T-cell (primary cell): Measurements from ENCODE around the gene TMEM132A. TPM values are rescaled to one million over a fixed set of nuclear protein-coding genes. Genes with fewer than 3 reads are reported as not detected.

Source experiments
- ATAC-seq, 4 experiments: fragments of 200-7000 bp in 3 of 4; fragments of 150-1000 bp in 1 of 4; cut with Tn5 transposase; replicated peaks in 1 of 4; 1 replicate in 3 of 4; 2 replicates in 1 of 4; pipeline ENCODE4 v1.10.0; 2021; ENCODE audit warnings: moderate library complexity in 3 of 4, mild to moderate bottlenecking in 2 of 4, moderate number of reproducible peaks in 1 of 4
- CTCF ChIA-PET, 2 donors: fragments of 300-600 bp; sonication (Branson Sonifier 250); formaldehyde crosslinking; loops; one replicate each; lab custom pipeline; 2022; ENCODE audit warnings: antibody characterized with exemption in 2 of 2; lab: Charles Lee
- POLR2A ChIA-PET, 2 donors: fragments of 300-600 bp; sonication (Branson Sonifier 250); formaldehyde crosslinking; loops; one replicate each; lab custom pipeline; 2022; ENCODE audit warnings: antibody characterized with exemption in 2 of 2; lab: Charles Lee
- DNase-seq, 35 experiments: peaks; one replicate each; pipeline versions ENCODE4 v3.0.0 to v3.0.0-alpha.2; 2013 to 2023
- H3K27ac ChIP-seq: one replicate; pipeline ENCODE4 v1.5.1; 2013; ENCODE audit warnings: low read length
- H3K27me3 ChIP-seq, 2 experiments: replicated peaks in 1 of 2; 1 replicate in 1 of 2; 2 replicates in 1 of 2; pipeline versions ENCODE4 v1.6.1 to v1.7.0; 2013; ENCODE audit warnings: low read length in 1 of 2, mixed read lengths in 1 of 2; ENCODE audit not compliant: control insufficient read depth in 2 of 2, insufficient read depth in 2 of 2; ENCODE audit errors: extremely low read depth in 1 of 2
- H3K36me3 ChIP-seq, 2 donors: 1 replicate in 1 of 2; 2 replicates in 1 of 2; pipeline versions ENCODE4 v1.6.1 to v1.7.0; 2013; ENCODE audit warnings: low read length in 1 of 2; ENCODE audit not compliant: control insufficient read depth in 2 of 2, insufficient read depth in 1 of 2; ENCODE audit errors: extremely low read depth in 1 of 2
- H3K4me1 ChIP-seq, 2 experiments: 1 replicate in 1 of 2; 2 replicates in 1 of 2; pipeline versions ENCODE4 v1.6.1 to v1.7.0; 2013; ENCODE audit warnings: low read length in 2 of 2, mixed read lengths in 1 of 2; ENCODE audit not compliant: insufficient read depth in 2 of 2, control insufficient read depth in 1 of 2; ENCODE audit errors: extremely low read depth in 1 of 2
- H3K4me3 ChIP-seq, 2 donors: 1 replicate in 1 of 2; 2 replicates in 1 of 2; pipeline versions ENCODE4 v1.5.1 to v1.7.0; 2013; ENCODE audit warnings: mild to moderate bottlenecking in 2 of 2, low read length in 1 of 2, moderate library complexity in 1 of 2; ENCODE audit not compliant: control insufficient read depth in 1 of 2; ENCODE audit errors: extremely low read depth in 1 of 2
- H3K9me3 ChIP-seq: 2 replicates; pipeline ENCODE4 v1.7.0; 2013
- H3K27ac Mint-ChIP-seq, 2 donors: one replicate each; pipeline ENCODE4 v1.8.0; 2020 to 2021; ENCODE audit warnings: mild to moderate bottlenecking in 2 of 2, mixed read lengths in 2 of 2
- H3K27me3 Mint-ChIP-seq, 2 donors: one replicate each; pipeline ENCODE4 v1.8.0; 2021 to 2022; ENCODE audit warnings: mixed read lengths in 2 of 2
- H3K36me3 Mint-ChIP-seq: one replicate; pipeline ENCODE4 v1.8.0; 2021; ENCODE audit warnings: mixed read lengths
- H3K4me1 Mint-ChIP-seq, 3 donors: one replicate each; pipeline ENCODE4 v1.8.0; 2020 to 2022; ENCODE audit warnings: mixed read lengths in 3 of 3, mild to moderate bottlenecking in 1 of 3
- H3K4me3 Mint-ChIP-seq, 3 donors: one replicate each; pipeline ENCODE4 v1.8.0; 2020 to 2022; ENCODE audit warnings: mild to moderate bottlenecking in 3 of 3, mixed read lengths in 3 of 3, moderate library complexity in 3 of 3
- H3K9me3 Mint-ChIP-seq, 3 donors: one replicate each; pipeline ENCODE4 v1.8.0; 2020 to 2022; ENCODE audit warnings: mixed read lengths in 3 of 3
- WGBS: methylation state at CpG from one replicate; pipeline ENCODE4 v1.1.5; 2013; ENCODE audit warnings: missing lambda C conversion rate; ENCODE audit not compliant: insufficient coverage; 5-methylcytosine and 5-hydroxymethylcytosine counted together
- total RNA-seq, 35 experiments: library from RNA in 6 of 35; stranded (reverse) in 6 of 35; fragments of 120-200 nt in 1 of 35; gene quantifications; one replicate each; pipeline versions ENCODE4 v1.2.1 to v1.2.4 and lab custom pipeline; 2013 to 2026

TMEM132A gene
- total RNA-seq, 5 donors from 2014 or later (not counting 1 experiment from before 2014, with no cell fraction given), result 0.23 to 1.6 (median 1.2) TPM; not detected in 2

DNA sequence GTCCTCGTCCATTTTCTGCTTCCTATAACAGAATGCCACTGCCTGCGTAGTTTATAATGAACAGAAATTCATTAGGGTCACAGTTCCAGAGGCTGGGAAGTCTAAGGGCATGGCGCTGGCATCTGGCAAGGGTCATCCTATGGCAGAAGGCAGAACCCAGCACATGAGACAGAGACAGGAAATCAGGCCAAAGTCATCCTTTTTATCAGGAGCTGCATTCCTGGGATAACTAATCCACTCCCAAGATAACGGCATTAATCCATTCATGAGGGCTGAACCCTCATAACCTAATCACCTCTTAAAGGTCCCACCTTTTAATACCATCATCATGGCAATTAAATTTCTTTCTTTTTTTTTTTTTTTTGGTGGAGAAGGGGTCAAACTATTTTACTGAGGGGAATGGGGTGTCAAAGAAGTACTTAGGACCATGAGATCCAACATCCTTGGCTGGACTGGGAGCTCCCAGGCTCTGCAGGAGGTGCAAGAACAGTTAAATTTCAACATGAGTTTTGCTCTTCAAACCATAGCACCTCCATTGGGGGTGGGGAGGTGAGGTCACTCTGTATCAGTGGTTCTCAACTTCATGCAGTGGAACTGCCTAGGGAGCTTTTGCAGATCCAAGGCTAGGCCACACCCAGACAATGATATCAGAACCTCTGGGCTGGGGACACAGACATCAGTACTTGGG, 5.9 kb upstream of the TMEM132A start:
- CTCF ChIA-PET, result interaction anchor here (0.6 kb wide), 2 partner anchors 19 to 32 kb away, joined by 3 to 6 read pairs; no protein-coding TSS in a partner anchor

DNA sequence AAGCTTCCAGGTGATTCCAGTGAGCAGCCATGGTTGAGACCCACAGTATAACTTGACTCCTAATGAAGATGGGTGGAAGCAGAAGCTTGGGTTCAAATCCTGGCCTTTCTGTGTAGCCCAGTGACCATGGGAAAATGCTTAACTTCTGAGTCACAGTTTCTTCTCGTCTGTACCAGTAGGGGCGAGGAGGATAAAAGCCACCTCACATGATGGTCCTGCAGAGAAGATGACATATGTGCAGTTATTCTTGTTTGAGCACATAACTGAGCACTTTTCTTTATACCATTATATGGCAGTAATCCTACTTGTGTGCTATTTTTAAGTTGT, 5.4 kb upstream of the TMEM132A start:
- no peak for ATAC-seq
- H3K9me3 ChIP-seq, result no peaks in the 10 kb centered on the region
- H3K4me1 ChIP-seq, result peaks cover 7 to 41% of the 10 kb centered on the region in 2 experiments
- Mint-ChIP-seq H3K4me3 (no peak overlapping the region), H3K27me3 (peaks cover 8 to 11% of the 10 kb centered on the region in 2 donors), H3K4me1 (peaks cover 26 to 41% (median 38%) of the 10 kb centered on the region in 3 donors), H3K36me3 (peaks cover 47% of the 10 kb centered on the region), H3K9me3 (no peaks in the 10 kb centered on the region), H3K27ac (no peak overlapping the region)
- CTCF ChIA-PET, result interaction anchor here in 1 of 2 donors (0.6 kb wide), 1 partner anchor 19 kb away, joined by 3 read pairs; no protein-coding TSS in a partner anchor
- peaks cover 11 to 49% of the 10 kb centered on the region in 2 donors for H3K36me3 ChIP-seq
- WGBS, result no CpG with 5 or more reads among the region's 2 CpGs
- POLR2A ChIA-PET, result interaction anchor here in 1 of 2 donors (0.6 kb wide), 1 partner anchor 508 kb away, joined by 4 read pairs; no protein-coding TSS in a partner anchor
- DNase-seq, result no peak
- H3K27ac ChIP-seq, result no peak overlapping the region
- peaks cover 0 to 28% of the 10 kb centered on the region in 2 experiments for H3K27me3 ChIP-seq
- no peak overlapping the region for H3K4me3 ChIP-seq

More for the DNA sequence above, 5.9 kb upstream of the TMEM132A start:
- Histone ChIP-seq H3K4me1 (peaks cover 8 to 39% of the 10 kb centered on the region in 2 experiments), H3K36me3 (peaks cover 11 to 49% of the 10 kb centered on the region in 2 donors), H3K4me3 (no peak overlapping the region), H3K27me3 (peaks cover 0 to 23% of the 10 kb centered on the region in 2 experiments), H3K27ac (no peak overlapping the region), H3K9me3 (no peaks in the 10 kb centered on the region)
- POLR2A ChIA-PET, result interaction anchor here in 1 of 2 donors (0.6 kb wide), 1 partner anchor 508 kb away, joined by 4 read pairs; no protein-coding TSS in a partner anchor
- H3K27ac Mint-ChIP-seq, result no peak overlapping the region
- no peak for ATAC-seq
- 100% methylated on average over 2 of the region's 4 CpGs for WGBS
- H3K4me3 Mint-ChIP-seq, result no peak overlapping the region
- no peaks in the 10 kb centered on the region for H3K9me3 Mint-ChIP-seq
- H3K27me3 Mint-ChIP-seq, result peaks cover 7 to 8% of the 10 kb centered on the region in 2 donors
- peaks cover 30 to 44% (median 41%) of the 10 kb centered on the region in 3 donors for H3K4me1 Mint-ChIP-seq
- H3K36me3 Mint-ChIP-seq, result peaks cover 45% of the 10 kb centered on the region
- DNase-seq, result no peak

DNA sequence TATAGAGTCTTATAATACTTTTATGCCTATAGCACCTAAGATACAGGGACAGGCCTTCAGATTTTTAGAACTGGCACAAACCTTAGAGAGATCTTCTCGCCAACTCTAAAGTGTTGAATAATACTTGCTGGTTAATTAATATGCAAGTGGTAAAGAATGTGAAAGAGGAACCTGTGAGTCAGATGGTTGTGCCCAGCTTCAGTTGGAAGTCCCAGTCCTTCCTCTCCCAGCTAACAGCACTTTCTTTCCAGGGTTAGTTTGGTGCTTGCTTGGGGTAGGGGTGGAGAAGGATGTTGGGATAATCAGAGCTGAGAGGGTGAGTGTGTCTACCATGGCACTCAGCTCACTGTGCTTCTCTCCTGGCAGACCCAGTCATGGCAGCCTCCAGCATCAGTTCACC, 4.9 kb upstream of the TMEM132A start:
- Mint-ChIP-seq H3K4me3 (no peak overlapping the region), H3K36me3 (peaks cover 47% of the 10 kb centered on the region), H3K27me3 (peaks cover 8 to 14% of the 10 kb centered on the region in 2 donors), H3K9me3 (no peaks in the 10 kb centered on the region), H3K27ac (no peak overlapping the region), H3K4me1 (peaks cover 26 to 39% (median 38%) of the 10 kb centered on the region in 3 donors)
- Histone ChIP-seq H3K4me1 (peaks cover 7 to 43% of the 10 kb centered on the region in 2 experiments), H3K27me3 (peaks cover 0 to 33% of the 10 kb centered on the region in 2 experiments), H3K4me3 (no peak overlapping the region), H3K9me3 (no peaks in the 10 kb centered on the region), H3K36me3 (peaks cover 11 to 49% of the 10 kb centered on the region in 2 donors), H3K27ac (no peak overlapping the region)
- DNase-seq (no peak), ATAC-seq (no peak)
- ChIA-PET POLR2A (no interaction called here), CTCF (interaction anchor here in 1 of 2 donors (0.6 kb wide), 1 partner anchor 20 kb away, joined by 3 read pairs; no protein-coding TSS in a partner anchor)
- WGBS, result no CpG with 5 or more reads among the region's 1 CpG

DNA sequence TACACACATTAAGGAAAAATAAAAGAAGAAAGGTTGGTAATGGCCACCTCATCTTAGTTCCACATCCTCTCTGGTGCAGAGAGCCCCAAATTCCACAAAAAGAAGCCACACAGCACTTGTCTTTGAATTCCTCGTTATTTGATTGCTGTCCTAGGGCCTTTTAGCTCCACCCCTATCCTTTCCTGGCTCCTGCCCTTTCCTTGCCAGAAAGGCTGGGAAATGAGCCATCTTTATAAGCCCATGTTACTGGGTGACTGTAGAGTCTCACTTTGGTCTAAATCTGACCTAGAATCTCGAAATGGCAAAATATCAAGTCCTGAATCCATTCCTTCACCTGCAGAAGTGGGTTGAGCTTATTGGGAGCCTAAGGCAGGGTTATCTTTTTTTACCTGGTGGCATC, 4.3 kb upstream of the TMEM132A start:
- Mint-ChIP-seq H3K4me3 (no peak overlapping the region), H3K27me3 (peaks cover 8 to 14% of the 10 kb centered on the region in 2 donors), H3K9me3 (no peaks in the 10 kb centered on the region), H3K4me1 (peaks cover 25 to 37% (median 36%) of the 10 kb centered on the region in 3 donors), H3K27ac (no peak overlapping the region), H3K36me3 (peaks cover 47% of the 10 kb centered on the region)
- no CpG with 5 or more reads among the region's 2 CpGs for WGBS
- ChIA-PET CTCF (no interaction called here), POLR2A (no interaction called here)
- Histone ChIP-seq H3K4me3 (no peak overlapping the region), H3K9me3 (no peaks in the 10 kb centered on the region), H3K27me3 (peaks cover 0 to 39% of the 10 kb centered on the region in 2 experiments), H3K4me1 (peaks cover 7 to 42% of the 10 kb centered on the region in 2 experiments), H3K36me3 (peaks cover 11 to 49% of the 10 kb centered on the region in 2 donors), H3K27ac (no peak overlapping the region)
- no peak for DNase-seq
- no peak for ATAC-seq

DNA sequence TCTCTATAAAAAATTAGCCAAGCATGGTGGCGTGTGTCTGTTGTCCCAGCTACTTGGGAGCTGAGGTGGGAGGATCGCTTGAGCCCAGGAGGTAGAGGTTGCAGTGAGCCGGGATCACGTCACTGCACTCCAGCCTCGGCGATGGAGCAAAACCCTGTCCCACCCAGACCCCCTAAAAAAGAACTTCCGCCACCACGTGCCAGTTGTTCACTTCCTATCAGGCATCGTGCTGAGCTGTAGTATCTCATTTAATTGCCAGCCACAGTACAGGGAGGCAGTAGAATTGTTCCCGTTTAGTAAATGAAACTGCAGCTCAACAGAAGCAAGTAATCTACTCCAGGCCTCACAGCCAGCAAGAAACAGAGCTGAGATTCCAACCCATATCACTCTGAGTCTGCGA, 3.0 kb upstream of the TMEM132A start:
- POLR2A ChIA-PET, result no interaction called here
- peaks cover 11 to 49% of the 10 kb centered on the region in 2 donors for H3K36me3 ChIP-seq
- DNase-seq (no peak), ATAC-seq (no peak)
- H3K27me3 ChIP-seq, result peaks cover 0 to 48% of the 10 kb centered on the region in 2 experiments
- no peak overlapping the region for H3K4me3 ChIP-seq
- Mint-ChIP-seq H3K27me3 (peaks cover 11 to 26% of the 10 kb centered on the region in 2 donors), H3K4me1 (peaks cover 24 to 33% (median 32%) of the 10 kb centered on the region in 3 donors), H3K9me3 (no peaks in the 10 kb centered on the region), H3K27ac (no peak overlapping the region), H3K36me3 (peaks cover 47% of the 10 kb centered on the region), H3K4me3 (no peak overlapping the region)
- H3K9me3 ChIP-seq, result no peaks in the 10 kb centered on the region
- H3K4me1 ChIP-seq, result peaks cover 0 to 36% of the 10 kb centered on the region in 2 experiments
- WGBS, result 94% methylated on average over 2 of the region's 11 CpGs
- H3K27ac ChIP-seq, result no peak overlapping the region
- CTCF ChIA-PET, result no interaction called here

DNA sequence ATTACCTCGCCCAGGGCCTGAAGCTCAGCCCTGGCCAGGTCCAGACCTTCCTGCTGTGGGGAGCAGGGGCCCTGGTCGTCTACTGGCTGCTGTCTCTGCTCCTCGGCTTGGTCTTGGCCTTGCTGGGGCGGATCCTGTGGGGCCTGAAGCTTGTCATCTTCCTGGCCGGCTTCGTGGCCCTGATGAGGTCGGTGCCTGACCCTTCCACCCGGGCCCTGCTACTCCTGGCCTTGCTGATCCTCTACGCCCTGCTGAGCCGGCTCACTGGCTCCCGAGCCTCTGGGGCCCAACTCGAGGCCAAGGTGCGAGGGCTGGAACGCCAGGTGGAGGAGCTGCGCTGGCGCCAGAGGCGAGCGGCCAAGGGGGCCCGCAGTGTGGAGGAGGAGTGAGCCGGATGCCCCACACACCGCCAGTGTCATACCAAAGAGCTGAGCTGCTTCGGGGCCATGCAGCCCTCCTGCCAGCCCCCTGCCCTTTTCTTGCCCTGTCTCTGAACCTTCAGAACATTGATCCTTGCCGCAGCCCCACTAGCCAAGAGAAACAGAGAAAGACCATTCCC, 2.4 kb upstream of the TMEM132A start:
- Mint-ChIP-seq H3K9me3 (no peaks in the 10 kb centered on the region), H3K4me1 (peaks cover 18 to 28% (median 26%) of the 10 kb centered on the region in 3 donors), H3K36me3 (peaks cover 47% of the 10 kb centered on the region), H3K27me3 (peaks cover 11 to 30% of the 10 kb centered on the region in 2 donors), H3K4me3 (no peak overlapping the region), H3K27ac (no peak overlapping the region)
- H3K27ac ChIP-seq, result no peak overlapping the region
- H3K4me1 ChIP-seq, result peaks cover 0 to 30% of the 10 kb centered on the region in 2 experiments
- peaks cover 11 to 45% of the 10 kb centered on the region in 2 donors for H3K36me3 ChIP-seq
- H3K27me3 ChIP-seq, result peaks cover 0 to 51% of the 10 kb centered on the region in 2 experiments
- H3K4me3 ChIP-seq, result no peak overlapping the region
- no peaks in the 10 kb centered on the region for H3K9me3 ChIP-seq
- ChIA-PET CTCF (no interaction called here), POLR2A (no interaction called here)
- ATAC-seq (no peak), DNase-seq (no peak)
- 94% methylated on average over 19 of the region's 23 CpGs for WGBS
